Measurements from ENCODE around the gene ZNF132. TPM values are rescaled to one million over a fixed set of nuclear protein-coding genes. Genes with fewer than 3 reads are reported as not detected.
"Not testable (repeated sequence)": the region's sequence is repeated elsewhere in the genome, so short reads cannot be mapped to it uniquely, and the experiment has no call there.

The ZNF132 gene
- total RNA-seq, 1 donor from 2014 or later, result 12.1 TPM

- no peak for DNase-seq (ENCODE audit: low spot score)
Measured at GRCh38 chr19:58407658-58408151, 32.2 kb downstream of the ZNF132 start.

GRCh38 chr19:58406818-58407657 lies 32.9 kb downstream of the ZNF132 start:
- DNase-seq (ENCODE audit: low spot score), result no peak

- not testable (repeated sequence) for DNase-seq (ENCODE audit: low spot score)
Measured at GRCh38 chr19:58403920-58404478, 36.0 kb downstream of the ZNF132 start.

GRCh38 chr19:58401840-58402421 lies 38.0 kb downstream of the ZNF132 start:
- no peak for DNase-seq (ENCODE audit: low spot score)

GRCh38 chr19:58400916-58401839 lies 38.8 kb downstream of the ZNF132 start:
- peak; percentile 100 for DNase-seq (ENCODE audit: low spot score)

GRCh38 chr19:58400316-58400915 lies 39.5 kb downstream of the ZNF132 start:
- DNase-seq (ENCODE audit: low spot score), result no peak

- no peak for DNase-seq (ENCODE audit: low spot score)
Measured at GRCh38 chr19:58399903-58400302, 40.0 kb downstream of the ZNF132 start.

GRCh38 chr19:58398545-58398944 lies 41.4 kb downstream of the ZNF132 start:
- DNase-seq (ENCODE audit: low spot score), result no peak

GRCh38 chr19:58398087-58398486 lies 41.9 kb downstream of the ZNF132 start:
- DNase-seq (ENCODE audit: low spot score), result no peak

GRCh38 chr19:58397533-58398037 lies 42.4 kb downstream of the ZNF132 start:
- no peak for DNase-seq (ENCODE audit: low spot score)

GRCh38 chr19:58396691-58397532 lies 43.0 kb downstream of the ZNF132 start:
- DNase-seq (ENCODE audit: low spot score), result no peak

- no peak for DNase-seq (ENCODE audit: low spot score)
Measured at GRCh38 chr19:58395979-58396627, 43.9 kb downstream of the ZNF132 start.

- no peak for DNase-seq (ENCODE audit: low spot score)
Measured at GRCh38 chr19:58395220-58395978, 44.6 kb downstream of the ZNF132 start, which contains the start of gene RNF225. RNF225 (plus strand) TSS chr19:58395656; CDS start chr19:58396090, 434 bp downstream.

- no peak for DNase-seq (ENCODE audit: low spot score)
Measured at GRCh38 chr19:58394821-58395219, 45.1 kb downstream of the ZNF132 start.

- DNase-seq (ENCODE audit: low spot score), result no peak
Measured at GRCh38 chr19:58393725-58394033, 46.3 kb downstream of the ZNF132 start.

- DNase-seq (ENCODE audit: low spot score), result no peak
Measured at GRCh38 chr19:58392945-58393724, 46.8 kb downstream of the ZNF132 start.

- DNase-seq (ENCODE audit: low spot score), result no peak
Measured at GRCh38 chr19:58388175-58388526, 51.8 kb downstream of the ZNF132 start.

Data from mucosa of gallbladder (tissue), 1 donor.